IMR-90 (cell line): ENCODE data around the gene LRRC75A. TPM values are rescaled to one million over a fixed set of nuclear protein-coding genes. Genes with fewer than 3 reads are reported as not detected.
A peak's percentile ranks its signal among the peaks of the same experiment; 100 is the strongest.

Source experiments
- ATAC-seq: fragments of 200-7000 bp; cut with Tn5 transposase; 2 replicates; pipeline ENCODE4 v1.9.1; 2020; ENCODE audit warnings: low read depth, mild to moderate bottlenecking, moderate library complexity
- BruUV-seq: library from RNA; stranded (reverse); fragments of 400-500 nt; replicated peaks from 2 replicates; lab custom pipeline; 2021; lab: Mats Ljungman, UMichigan
- CTCF ChIA-PET: fragments of 300-600 bp; formaldehyde crosslinking; extraction: SDS; loops from one replicate; lab custom pipeline; 2021; ENCODE audit warnings: antibody characterized with exemption; lab: Yijun Ruan, JAX
- POLR2A ChIA-PET: fragments of 300-600 bp; sonication (Branson Sonifier 250); formaldehyde crosslinking; loops from one replicate; lab custom pipeline; 2022; ENCODE audit warnings: antibody characterized with exemption; ENCODE audit not compliant: unreplicated experiment; lab: Charles Lee
- DNase-seq: peaks from one replicate; pipeline ENCODE4 v3.0.0; 2013
- H2AFZ ChIP-seq: replicated peaks from 2 replicates; pipeline ENCODE3; 2013; ENCODE audit warnings: low read length, mild to moderate bottlenecking; ENCODE audit not compliant: poor library complexity
- H2AK5ac ChIP-seq: 2 replicates; pipeline ENCODE4 v1.6.1; 2013; ENCODE audit warnings: low read depth, low read length, inconsistent platforms
- H2AK9ac ChIP-seq: replicated peaks from 2 replicates; pipeline ENCODE3; 2013; ENCODE audit warnings: mild to moderate bottlenecking, low read depth, low read length, moderate library complexity; ENCODE audit not compliant: poor library complexity
- H2BK120ac ChIP-seq: 2 replicates; pipeline ENCODE4 v1.6.1; 2013; ENCODE audit warnings: low read depth, low read length, inconsistent platforms
- H2BK15ac ChIP-seq: 3 replicates; pipeline ENCODE4 v1.6.1; 2013; ENCODE audit warnings: low read depth, low read length, inconsistent platforms
- H2BK20ac ChIP-seq: 2 replicates; pipeline ENCODE4 v1.6.1; 2013; ENCODE audit warnings: low read depth, mild to moderate bottlenecking, inconsistent platforms, low read length, moderate library complexity
- H2BK5ac ChIP-seq: 2 replicates; pipeline ENCODE4 v1.6.1; 2013; ENCODE audit warnings: mild to moderate bottlenecking, low read depth, low read length, inconsistent platforms; ENCODE audit not compliant: poor library complexity, severe bottlenecking
- H3K14ac ChIP-seq: replicated peaks from 2 replicates; pipeline ENCODE4 v1.6.1; 2013; ENCODE audit warnings: low read depth, low read length, inconsistent platforms
- H3K18ac ChIP-seq: 2 replicates; pipeline ENCODE4 v1.6.1; 2013; ENCODE audit warnings: low read depth, low read length, control low read depth
- H3K23ac ChIP-seq: 2 replicates; pipeline ENCODE4 v1.6.1; 2013; ENCODE audit warnings: low read depth, low read length, inconsistent platforms
- H3K27ac ChIP-seq: 2 replicates; pipeline ENCODE4 v1.5.1; 2013; ENCODE audit warnings: mild to moderate bottlenecking, control low read depth, low read length; ENCODE audit not compliant: insufficient read depth
- H3K27me3 ChIP-seq: 2 replicates; pipeline ENCODE4 v1.6.1; 2013; ENCODE audit warnings: low read length; ENCODE audit not compliant: control insufficient read depth, insufficient read depth
- H3K36me3 ChIP-seq: 2 replicates; pipeline ENCODE4 v1.6.1; 2013; ENCODE audit warnings: low read length, mixed read lengths; ENCODE audit not compliant: control insufficient read depth, insufficient read depth
- H3K4ac ChIP-seq: 2 replicates; pipeline ENCODE4 v1.6.1; 2013; ENCODE audit warnings: low read depth, low read length, inconsistent platforms
- H3K4me1 ChIP-seq: 2 replicates; pipeline ENCODE4 v1.6.1; 2013; ENCODE audit warnings: low read length, mixed read lengths; ENCODE audit not compliant: control insufficient read depth, insufficient read depth
- H3K4me2 ChIP-seq: 2 replicates; pipeline ENCODE4 v1.6.1; 2013; ENCODE audit warnings: low read depth, mild to moderate bottlenecking, control low read depth, low read length, moderate library complexity
- H3K4me3 ChIP-seq: 2 replicates; pipeline ENCODE4 v1.5.1; 2013; ENCODE audit warnings: low read depth, mild to moderate bottlenecking, control low read depth, low read length, moderate library complexity; ENCODE audit not compliant: insufficient read depth
- H3K56ac ChIP-seq: 2 replicates; pipeline ENCODE4 v1.6.1; 2013; ENCODE audit warnings: low read length, inconsistent platforms; ENCODE audit not compliant: insufficient read depth; ENCODE audit errors: extremely low read depth
- H3K79me1 ChIP-seq, 2 experiments: 2 replicates each; pipeline ENCODE4 v1.6.1; 2013; ENCODE audit warnings: low read length in 2 of 2, inconsistent platforms in 1 of 2, low read depth in 1 of 2
- H3K9ac ChIP-seq: 2 replicates; pipeline ENCODE4 v1.6.1; 2013; ENCODE audit warnings: low read depth, low read length, control low read depth
- H3K9me1 ChIP-seq: 2 replicates; pipeline ENCODE4 v1.6.1; 2013; ENCODE audit warnings: low read length, inconsistent platforms; ENCODE audit not compliant: insufficient read depth
- H3K9me3 ChIP-seq: 2 replicates; pipeline ENCODE4 v1.6.1; 2013; ENCODE audit warnings: low read length; ENCODE audit not compliant: control insufficient read depth, insufficient read depth
- H4K20me1 ChIP-seq: 2 replicates; pipeline ENCODE4 v1.6.1; 2013; ENCODE audit warnings: low read length, inconsistent platforms; ENCODE audit not compliant: insufficient read depth
- H4K5ac ChIP-seq: 2 replicates; pipeline ENCODE4 v1.6.1; 2013; ENCODE audit warnings: mild to moderate bottlenecking, low read depth, low read length, control low read depth
- H4K8ac ChIP-seq, 2 experiments: 2 replicates each; pipeline ENCODE4 v1.6.1; 2013; ENCODE audit warnings: low read depth in 2 of 2, low read length in 2 of 2, control low read depth in 1 of 2, inconsistent platforms in 1 of 2
- H4K91ac ChIP-seq: 2 replicates; pipeline ENCODE4 v1.6.1; 2013; ENCODE audit warnings: low read depth, low read length, inconsistent platforms; ENCODE audit not compliant: insufficient read depth
- BHLHE40 ChIP-seq: fragments of 150-350 bp; IDR thresholded peaks from 2 replicates; pipeline ENCODE4 v1.6.1; 2016; ENCODE audit warnings: mild to moderate bottlenecking, low read depth, low read length
- CEBPB ChIP-seq: IDR thresholded peaks from 2 replicates; pipeline ENCODE4 v1.6.1; 2012; ENCODE audit warnings: low read depth, low read length, improper control_type of control experiment
- CHD1 ChIP-seq: IDR thresholded peaks from 2 replicates; pipeline ENCODE4 v1.6.1; 2012; ENCODE audit warnings: low read depth, low read length, improper control_type of control experiment
- CTCF ChIP-seq: conservative IDR thresholded peaks from 2 replicates; pipeline ENCODE4 v1.5.1; 2012; ENCODE audit warnings: mild to moderate bottlenecking, low read depth, low read length, improper control_type of control experiment
- ELK1 ChIP-seq: fragments of 150-350 bp; IDR thresholded peaks from 2 replicates; pipeline ENCODE4 v1.6.1; 2016; ENCODE audit warnings: low read depth, mild to moderate bottlenecking, low read length, moderate library complexity, borderline replicate concordance
- FOS ChIP-seq: fragments of 150-350 bp; IDR thresholded peaks from 2 replicates; pipeline ENCODE4 v1.6.1; 2016; ENCODE audit warnings: low read depth, low read length
- MAFK ChIP-seq: IDR thresholded peaks from 2 replicates; pipeline ENCODE4 v1.6.1; 2012; ENCODE audit warnings: low read depth, low read length, improper control_type of control experiment
- NFE2L2 ChIP-seq: fragments of 150-350 bp; IDR thresholded peaks from 2 replicates; pipeline ENCODE4 v1.6.1; 2016; ENCODE audit warnings: low read depth, mild to moderate bottlenecking, low read length
- POLR2A ChIP-seq: IDR thresholded peaks from 2 replicates; pipeline ENCODE4 v1.6.1; 2012; ENCODE audit warnings: mild to moderate bottlenecking, low read depth, low read length
- RAD21 ChIP-seq: IDR thresholded peaks from 2 replicates; pipeline ENCODE4 v1.6.1; 2012; ENCODE audit warnings: low read length, improper control_type of control experiment
- RCOR1 ChIP-seq: IDR thresholded peaks from 2 replicates; pipeline ENCODE4 v1.6.1; 2012; ENCODE audit warnings: mild to moderate bottlenecking, low read length, improper control_type of control experiment; ENCODE audit not compliant: insufficient replicate concordance
- RFX5 ChIP-seq: IDR thresholded peaks from 2 replicates; pipeline ENCODE4 v1.8.0; 2012; ENCODE audit warnings: low read depth, mild to moderate bottlenecking, low read length, moderate library complexity
- SMC3 ChIP-seq: fragments of 150-350 bp; IDR thresholded peaks from 2 replicates; pipeline ENCODE4 v1.6.1; 2016; ENCODE audit warnings: low read depth, mild to moderate bottlenecking, antibody characterized with exemption, low read length, moderate library complexity
- USF2 ChIP-seq: fragments of 150-350 bp; IDR thresholded peaks from 2 replicates; pipeline ENCODE4 v1.6.1; 2017; ENCODE audit warnings: mild to moderate bottlenecking, antibody characterized with exemption, low read length, low read depth
- WGBS, 2 experiments: methylation state at CpG; one replicate each; pipeline versions ENCODE4 v1.1.5 to v1.1.7; 2013; ENCODE audit warnings: missing lambda C conversion rate in 2 of 2; ENCODE audit not compliant: insufficient read length in 1 of 2; ENCODE audit errors: extremely low coverage in 2 of 2; 5-methylcytosine and 5-hydroxymethylcytosine counted together
- dilution Hi-C: fragments of 300-500 bp; cut with HindIII; formaldehyde crosslinking; loops from one replicate; pipeline ENCODE4 v1.14.3; 2018; ENCODE audit warnings: low sequenced_read_pairs; ENCODE audit not compliant: unreplicated experiment
- in situ Hi-C: fragments of 300-500 bp; cut with MboI; formaldehyde crosslinking; loops from 3 replicates; pipeline ENCODE4 v1.14.3; 2019; ENCODE audit warnings: low sequenced_read_pairs, inconsistent platforms, mixed read lengths
- intact Hi-C: fragments of 100-400 bp; cut with micrococcal nuclease; formaldehyde crosslinking; loops from 2 replicates; pipeline ENCODE4 v1.10.0; 2022
- polyA plus RNA-seq, 3 experiments: library from polyadenylated mRNA; depleted of rRNA; stranded (reverse); fragments of >200 nt; gene quantifications; 2 replicates each; pipeline ENCODE4 v1.2.3, GENCODE V29; 2012; ENCODE audit warnings: low replicate concordance in 1 of 3
- total RNA-seq: library from RNA; depleted of rRNA; stranded (reverse); fragments of >200 nt; gene quantifications from 2 replicates; pipeline ENCODE4 v1.2.3, GENCODE V29; 2012

The LRRC75A gene
- total and polyA plus RNA-seq, 2 of the 4 experiments (the other 2 are of a cell fraction): 0.72 to 1.0 TPM

- Histone ChIP-seq H2BK20ac (peak overlapping the region; percentile 81), H3K27ac (peak overlapping the region; percentile 67), H3K9me3 (no peaks in the 10 kb centered on the region), H4K91ac (peak overlapping the region; percentile 83), H4K5ac (peak overlapping the region; percentile 100), H3K4me1 (peaks cover 4% of the 10 kb centered on the region), H3K18ac (peak overlapping the region; percentile 96), H3K4me3 (no peak overlapping the region), H2BK15ac (peak overlapping the region; percentile 96; the same call in 1 of the 3 replicates), H3K4me2 (no peak overlapping the region), H4K8ac (peak overlapping the region; percentile 93 to 97), H3K14ac (peak overlapping the region; percentile 95), H3K56ac (peak overlapping the region; percentile 27; the same call in 1 of the 2 replicates), H3K4ac (peak overlapping the region; percentile 93), H3K79me1 (no peaks in the 10 kb centered on the region), H3K36me3 (no peaks in the 10 kb centered on the region), H2AFZ (peak overlapping the region; percentile 93), H2BK5ac (no peak overlapping the region), H3K23ac (peak overlapping the region; percentile 78; the same call in 1 of the 2 replicates), H4K20me1 (no peaks in the 10 kb centered on the region), H2AK5ac (no peak overlapping the region), H2BK120ac (peak overlapping the region; percentile 87), H3K9ac (peak overlapping the region; percentile 77), H3K9me1 (peaks cover 1% of the 10 kb centered on the region; the same call in 1 of the 2 replicates), H2AK9ac (no peak overlapping the region), H3K27me3 (no peaks in the 10 kb centered on the region; the same call in 1 of the 2 replicates)
- WGBS, 2 experiments: 0% methylated on average over 1 of the region's 7 CpGs; no CpG with 5 or more reads in 1 of the 2 experiments
- ChIA-PET CTCF (interaction anchor here (0.5 to 2.9 kb wide), 12 partner anchors 14 to 294 kb away, joined by 3 to 42 read pairs (median 4); no protein-coding TSS in a partner anchor), POLR2A (no interaction called here)
- BruUV-seq: no TSS peak
- in situ Hi-C loops (loop anchor here (10.0 kb wide), 1 partner anchor 156 kb away; no protein-coding TSS in a partner anchor), intact Hi-C loops (loop anchor here (1.0 kb wide), 3 partner anchors 68 to 158 kb away; no protein-coding TSS in a partner anchor), dilution Hi-C loops (no loop called here)
- DNase-seq: peak; percentile 91
- peak; percentile 91 for ATAC-seq
- TF ChIP-seq RFX5 (no peak), RCOR1 (no peak), MAFK (no peak), SMC3 (peak; percentile 94), NFE2L2 (no peak), USF2 (no peak), RAD21 (peak; percentile 97), CHD1 (no peak), BHLHE40 (no peak), FOS (no peak), POLR2A (peak; percentile 47; the same call in 1 of the 2 replicates), ELK1 (no peak), CEBPB (no peak), CTCF (peak; percentile 95)
Observed at GRCh38 chr17:16521070-16521727, 29.2 kb upstream of the LRRC75A start.
